Fibroblast of skin of scalp (primary cell): Measurements from ENCODE around the gene SRP68.
"Not testable (repeated sequence)": the region's sequence is repeated elsewhere in the genome, so short reads cannot be mapped to it uniquely, and the experiment has no call there.

Experiments used
- DNase-seq: peaks from one replicate; pipeline ENCODE4 v3.0.0-alpha.2; 2013

The SRP68 gene

GRCh38 chr17:76044475-76045007 is 27.8 kb downstream of the SRP68 start:
- DNase-seq: not testable (repeated sequence)

- not testable (repeated sequence) for DNase-seq
These were observed 29.4 kb downstream of the SRP68 start for GRCh38 chr17:76042868-76043267.

DNA sequence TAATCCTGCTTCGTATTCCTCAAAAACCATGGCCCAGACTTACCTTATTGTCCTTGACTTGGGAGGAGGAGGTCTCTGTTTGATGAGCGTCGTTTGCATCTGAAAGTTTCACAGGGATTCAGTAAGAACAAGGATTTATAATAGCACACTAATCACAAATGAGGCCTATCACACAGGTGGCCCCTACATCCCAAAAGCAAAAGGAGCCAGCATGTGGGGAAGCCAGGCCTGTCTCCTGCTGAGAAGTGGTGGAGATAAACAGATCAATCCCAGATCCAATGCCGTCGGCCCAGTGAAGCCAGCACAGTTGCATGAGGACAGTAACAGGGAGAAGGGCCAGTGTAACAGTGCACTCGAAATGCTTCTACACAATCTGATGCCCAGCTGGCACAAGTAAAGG is 31.9 kb downstream of the SRP68 start:
- no peak for DNase-seq

DNA sequence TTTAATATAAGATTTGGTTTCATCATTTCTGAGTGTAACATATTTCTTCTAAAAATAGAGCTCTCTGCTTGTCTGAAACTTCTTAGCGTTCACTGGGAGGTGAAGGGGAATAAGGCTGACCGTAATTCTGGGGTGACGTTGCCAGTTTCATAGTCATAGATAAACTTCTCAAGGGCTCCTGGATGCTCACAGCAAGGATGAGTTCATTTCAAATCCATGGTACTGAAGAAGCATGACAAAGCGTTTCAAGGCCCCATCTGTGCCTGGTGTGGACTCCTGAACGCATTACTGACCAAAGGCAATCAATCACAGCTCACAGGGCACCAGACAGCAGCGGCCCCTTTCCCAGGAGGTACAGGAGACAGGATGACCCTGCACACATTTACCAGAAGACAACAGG is 33.2 kb downstream of the SRP68 start:
- no peak for DNase-seq

DNA sequence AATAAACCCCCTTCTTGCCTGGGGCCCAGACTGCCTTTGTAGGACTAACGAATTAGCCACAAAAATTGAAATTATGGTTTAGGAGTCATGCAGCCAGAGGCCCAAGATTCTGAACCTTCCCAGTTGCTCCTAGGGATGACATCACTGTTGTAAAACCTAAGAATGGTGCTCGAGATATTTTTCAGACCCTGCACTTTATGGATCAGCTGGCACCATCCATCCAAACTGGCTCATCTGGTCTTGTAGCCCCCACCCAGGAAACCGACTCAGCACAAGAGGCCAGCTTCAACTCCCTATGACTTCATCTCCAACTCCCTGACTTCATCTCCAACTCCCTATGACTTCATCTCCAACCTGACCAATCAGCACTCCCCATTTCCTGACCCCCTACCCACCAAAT is 34.3 kb downstream of the SRP68 start:
- DNase-seq: peak; percentile 17

GRCh38 chr17:76036497-76037261 is 35.6 kb downstream of the SRP68 start:
- no peak for DNase-seq

DNA sequence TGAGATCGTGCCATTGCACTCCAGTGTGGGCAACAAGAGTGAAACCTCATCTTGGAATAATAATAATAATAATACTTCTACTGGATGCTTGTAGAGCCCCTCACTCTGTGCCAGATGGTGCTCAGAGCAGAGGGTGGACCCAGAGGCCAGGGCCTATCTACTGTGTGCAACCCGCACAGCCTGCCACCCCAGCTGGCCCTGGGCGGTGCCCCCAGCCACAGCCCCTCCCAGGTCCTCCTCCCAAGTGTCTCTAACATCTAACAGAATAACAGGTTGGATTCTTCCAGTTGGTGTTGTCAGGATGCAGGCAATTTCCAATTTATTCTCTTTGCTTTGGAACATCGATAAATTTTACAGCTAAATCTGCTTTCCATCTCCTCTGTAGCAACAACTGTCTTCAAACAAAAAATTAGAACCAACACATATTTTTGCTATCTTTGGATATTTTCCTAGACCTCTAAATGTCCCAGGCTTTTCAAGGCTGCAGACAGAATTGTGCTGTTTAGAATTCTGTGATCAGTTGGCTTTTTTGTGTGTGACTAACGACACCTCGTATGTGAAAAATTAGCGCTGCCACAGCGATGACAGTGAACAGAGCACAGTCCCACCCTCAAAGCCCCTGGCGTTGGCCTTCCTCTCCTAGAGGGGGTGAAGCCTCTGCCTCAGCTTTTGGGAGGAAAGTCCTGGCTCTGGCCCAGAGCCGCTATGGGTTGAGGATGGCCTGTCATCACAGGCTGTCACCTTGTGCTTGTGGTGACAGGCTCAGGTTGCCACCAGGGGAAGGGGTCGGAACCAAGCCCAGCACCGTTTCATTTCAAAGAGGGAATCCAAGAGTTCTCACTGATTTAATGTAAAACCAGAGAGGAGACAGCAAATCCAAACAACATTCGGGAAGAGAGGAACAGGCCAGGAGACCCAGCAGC is 37.6 kb downstream of the SRP68 start:
- peak; percentile 15 for DNase-seq

DNA sequence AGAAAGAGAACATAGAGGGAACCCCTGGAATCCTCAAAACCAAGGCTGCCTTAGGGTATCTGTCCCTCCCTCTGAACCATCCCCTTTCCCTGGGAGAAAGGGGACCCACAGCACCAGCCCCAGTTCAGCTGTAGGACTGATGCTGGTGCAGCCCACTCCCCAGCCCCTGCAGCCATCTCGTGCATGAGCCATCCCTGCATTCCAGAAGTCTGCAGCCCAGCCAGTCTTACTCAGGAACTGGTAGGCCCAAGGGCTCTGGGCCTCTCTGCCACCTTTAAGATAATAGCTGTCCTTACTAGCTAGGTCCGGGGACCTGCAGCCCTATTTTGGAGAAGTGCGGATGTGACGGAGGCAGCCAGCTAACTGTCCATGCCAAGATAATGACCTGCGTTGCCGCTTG is 39.2 kb downstream of the SRP68 start:
- DNase-seq: no peak

- no peak for DNase-seq
These were observed 39.6 kb downstream of the SRP68 start for GRCh38 chr17:76032780-76033108.

- no peak for DNase-seq
These were observed 40.1 kb downstream of the SRP68 start for GRCh38 chr17:76032073-76032779.

DNA sequence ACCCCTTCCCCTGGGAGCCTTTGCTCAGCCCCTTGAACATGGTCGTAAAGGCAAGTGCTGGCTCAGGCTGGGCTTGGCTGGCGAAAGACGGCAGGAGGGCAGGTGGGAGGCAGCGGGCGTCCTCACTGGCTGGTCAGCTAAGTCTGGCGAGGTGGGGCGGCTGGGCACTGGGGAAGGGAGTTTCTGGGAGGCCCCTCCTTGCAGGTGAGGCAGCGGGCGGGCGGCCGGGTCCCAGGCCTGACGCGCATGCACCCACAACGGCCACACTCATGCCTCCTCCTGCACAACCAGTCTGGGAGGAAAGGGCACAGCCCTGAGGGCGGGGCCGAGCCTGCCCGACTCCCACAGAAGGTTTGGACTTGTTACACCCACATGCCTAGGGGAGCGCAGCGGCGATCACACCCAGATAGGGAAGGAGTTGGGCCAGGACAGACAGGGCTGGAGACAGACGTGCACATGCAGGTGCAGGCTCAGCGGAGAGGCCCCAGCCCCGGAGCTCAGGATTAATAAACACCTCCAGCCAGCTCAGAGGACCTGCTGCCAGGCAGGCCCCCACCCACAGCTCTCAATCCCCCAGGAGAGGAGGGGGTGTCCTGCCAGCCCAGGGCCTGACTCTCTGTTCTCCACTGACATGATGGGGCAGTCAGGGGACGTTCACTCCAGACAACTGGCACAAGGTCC is 45.0 kb downstream of the SRP68 start, which contains the start of gene EVPL:
Gene EVPL, minus strand, starts transcription at position 148 of the 681 bp plus-strand sequence. Its CDS starts 108 bp downstream, at position 40.
- DNase-seq: no peak

GRCh38 chr17:76026714-76027158 is 45.6 kb downstream of the SRP68 start:
- DNase-seq: no peak

DNA sequence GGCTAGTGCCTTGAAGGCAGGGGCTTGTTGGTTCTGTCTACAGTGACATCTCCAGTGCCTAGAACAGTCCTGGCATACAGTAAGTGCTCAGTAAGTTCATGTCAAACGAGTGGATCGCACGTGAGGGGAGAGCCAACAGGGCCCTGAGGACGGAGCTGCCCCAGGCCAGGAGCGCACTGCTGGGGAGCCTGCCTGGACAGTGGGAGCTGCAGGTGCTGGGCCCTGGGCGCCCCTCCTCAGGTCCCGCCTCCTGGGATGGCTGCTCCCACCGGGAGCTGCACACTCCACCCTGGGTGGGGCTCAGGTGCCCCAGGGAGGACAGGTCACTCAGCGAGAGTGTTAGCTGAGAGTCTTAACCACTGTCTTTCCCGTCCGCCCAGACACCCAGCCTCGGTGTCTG is 47.0 kb downstream of the SRP68 start:
- no peak for DNase-seq

- DNase-seq: no peak
These were observed 48.0 kb downstream of the SRP68 start for GRCh38 chr17:76024353-76024752.

- DNase-seq: no peak
These were observed 48.4 kb downstream of the SRP68 start for GRCh38 chr17:76023900-76024237.

- DNase-seq: no peak
These were observed 49.1 kb downstream of the SRP68 start for GRCh38 chr17:76022973-76023899.

DNA sequence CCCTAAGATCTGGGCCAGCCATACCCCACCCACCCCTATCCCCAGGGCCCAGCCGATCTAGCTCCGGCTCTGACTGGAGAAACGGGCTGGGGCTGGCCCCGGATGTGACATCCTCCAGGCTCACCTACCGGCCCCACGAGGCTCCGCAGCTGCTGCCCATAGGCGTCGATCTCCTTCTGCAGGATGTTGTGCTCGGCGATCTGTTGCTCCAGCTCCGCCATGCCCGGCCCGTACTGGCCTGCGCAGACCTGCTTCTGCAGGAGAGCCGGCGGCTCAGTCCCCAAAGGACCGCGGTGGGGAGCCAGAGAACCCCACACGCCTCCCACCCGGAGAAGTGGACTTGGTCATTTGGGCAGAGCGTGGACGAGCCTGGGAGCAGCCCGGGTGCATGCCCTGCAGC is 50.0 kb downstream of the SRP68 start:
- no peak for DNase-seq

- DNase-seq: no peak
These were observed 52.4 kb downstream of the SRP68 start for GRCh38 chr17:76019833-76020467.

DNA sequence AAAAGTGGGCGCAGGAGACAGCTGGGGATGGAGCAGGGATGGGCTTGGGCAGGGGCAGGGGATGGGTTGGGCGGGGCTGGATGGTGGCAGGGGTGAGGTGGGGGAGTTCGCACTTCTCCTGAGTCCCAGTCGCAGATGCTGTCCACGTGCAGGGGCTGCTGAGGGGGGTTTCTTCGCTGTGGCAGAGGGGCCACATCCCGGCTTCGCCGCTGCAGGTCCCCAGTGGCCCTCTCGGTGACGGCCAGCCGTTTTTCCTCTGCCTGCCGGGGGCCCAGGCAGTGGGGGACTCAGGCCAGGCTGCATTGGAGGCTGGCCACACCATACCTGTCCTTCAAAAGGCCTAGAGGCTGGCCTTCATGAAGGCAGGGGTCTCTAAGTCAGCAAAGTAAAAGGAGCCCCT is 53.5 kb downstream of the SRP68 start:
- DNase-seq: no peak

- no peak for DNase-seq
These were observed 54.0 kb downstream of the SRP68 start for GRCh38 chr17:76018340-76018680.
